Liver (tissue), 9 donors: ENCODE results near the gene NEUROD4. TPM values are rescaled to one million over a fixed set of nuclear protein-coding genes. Genes with fewer than 3 reads are reported as not detected.
A peak's percentile ranks its signal among the peaks of the same experiment; 100 is the strongest.

Source experiments
- DNase-seq: peaks from one replicate; pipeline ENCODE4 v3.0.0-alpha.2; 2017; ENCODE audit warnings: low spot score
- H3K27ac ChIP-seq, 2 donors: one replicate each; pipeline ENCODE4 v1.7.0; 2013; ENCODE audit warnings: inconsistent platforms in 2 of 2, low read length in 2 of 2, control low read depth in 1 of 2, low read depth in 1 of 2, mild to moderate bottlenecking in 1 of 2
- H3K27me3 ChIP-seq, 4 donors: one replicate each; pipeline versions ENCODE4 v1.6.1 to v1.7.0; 2013; ENCODE audit warnings: low read length in 3 of 4, inconsistent platforms in 1 of 4, mild to moderate bottlenecking in 1 of 4, moderate library complexity in 1 of 4; ENCODE audit not compliant: control insufficient read depth in 4 of 4, insufficient read depth in 4 of 4
- H3K36me3 ChIP-seq, 4 donors: one replicate each; pipeline versions ENCODE4 v1.6.1 to v1.7.0; 2013; ENCODE audit warnings: low read length in 3 of 4, mild to moderate bottlenecking in 3 of 4, low read depth in 1 of 4, moderate library complexity in 1 of 4; ENCODE audit not compliant: control insufficient read depth in 4 of 4, insufficient read depth in 3 of 4
- H3K4me1 ChIP-seq, 4 donors: one replicate each; pipeline versions ENCODE4 v1.6.1 to v1.7.0; 2013; ENCODE audit warnings: low read length in 3 of 4, mild to moderate bottlenecking in 3 of 4, moderate library complexity in 1 of 4; ENCODE audit not compliant: control insufficient read depth in 4 of 4, insufficient read depth in 4 of 4
- H3K4me3 ChIP-seq, 3 donors: one replicate each; pipeline versions ENCODE4 v1.6.1 to v1.7.0; 2013; ENCODE audit warnings: low read length in 3 of 3, control low read depth in 1 of 3, low read depth in 1 of 3, mild to moderate bottlenecking in 1 of 3
- H3K9ac ChIP-seq, 2 donors: one replicate each; pipeline ENCODE4 v1.7.0; 2013; ENCODE audit warnings: low read length in 2 of 2, mild to moderate bottlenecking in 2 of 2, moderate library complexity in 2 of 2, control low read depth in 1 of 2, low read depth in 1 of 2
- H3K9me3 ChIP-seq, 4 donors: one replicate each; pipeline versions ENCODE4 v1.6.1 to v1.7.0; 2013; ENCODE audit warnings: low read length in 3 of 4; ENCODE audit not compliant: control insufficient read depth in 4 of 4
- CTCF ChIP-seq: fragments of 150-350 bp; IDR thresholded peaks from 2 replicates; pipeline ENCODE4 v1.5.1; 2017; ENCODE audit warnings: improper control_type of control experiment, low read depth, low read length; ENCODE audit not compliant: missing input control
- EGR1 ChIP-seq, 2 donors: IDR thresholded peaks; 2 replicates each; pipeline ENCODE4 v1.6.1; 2016 to 2018; ENCODE audit warnings: antibody characterized with exemption in 2 of 2, low read depth in 2 of 2
- FOXA2 ChIP-seq: IDR thresholded peaks from 2 replicates; pipeline ENCODE4 v1.6.1; 2016; ENCODE audit warnings: antibody characterized with exemption
- GABPA ChIP-seq, 2 donors: IDR thresholded peaks in 1 of 2; conservative IDR thresholded peaks in 1 of 2; 2 replicates each; pipeline ENCODE4 v1.6.1; 2016; ENCODE audit warnings: antibody characterized with exemption in 2 of 2, mild to moderate bottlenecking in 1 of 2, moderate library complexity in 1 of 2
- HNF4A ChIP-seq, 2 donors: conservative IDR thresholded peaks; 2 replicates each; pipeline ENCODE4 v1.6.1; 2016; ENCODE audit warnings: antibody characterized with exemption in 2 of 2, mild to moderate bottlenecking in 2 of 2
- RAD21 ChIP-seq, 2 donors: IDR thresholded peaks; 2 replicates each; pipeline ENCODE4 v1.6.1; 2016; ENCODE audit warnings: antibody characterized with exemption in 2 of 2, mild to moderate bottlenecking in 2 of 2
- REST ChIP-seq: IDR thresholded peaks from 2 replicates; pipeline ENCODE4 v1.6.1; 2016; ENCODE audit warnings: antibody characterized with exemption, mild to moderate bottlenecking
- TAF1 ChIP-seq: conservative IDR thresholded peaks from 2 replicates; pipeline ENCODE4 v1.6.1; 2016; ENCODE audit warnings: antibody characterized with exemption, mild to moderate bottlenecking
- WGBS: extraction: QIAGEN DNeasy Blood & Tissue Kit; methylation state at CpG from one replicate; pipeline ENCODE4 v1.1.7; 2013; 5-methylcytosine and 5-hydroxymethylcytosine counted together
- polyA plus RNA-seq, 2 donors: library from polyadenylated mRNA; stranded (reverse) in 1 of 2; unstranded in 1 of 2; fragments of 200-250 nt in 1 of 2; fragments of >200 nt in 1 of 2; fragmentation: Nextera tagmentation in 1 of 2; extraction: Ambion mirVana in 1 of 2; gene quantifications; one replicate each; pipeline versions ENCODE4 v1.2.1 to v1.2.3, GENCODE V29; 2013 to 2015
- total RNA-seq, 2 donors: library from RNA; depleted of rRNA; stranded (reverse); fragments of >200 nt; gene quantifications; one replicate each; pipeline ENCODE4 v1.2.3, GENCODE V29; 2014
- donor health status: healthy.
- donor health status: healthy.
- donor health status: healthy.
- donor health status: healthy.
- donor health status: healthy.

Gene NEUROD4
- total and polyA plus RNA-seq, 4 donors: not detected

DNA sequence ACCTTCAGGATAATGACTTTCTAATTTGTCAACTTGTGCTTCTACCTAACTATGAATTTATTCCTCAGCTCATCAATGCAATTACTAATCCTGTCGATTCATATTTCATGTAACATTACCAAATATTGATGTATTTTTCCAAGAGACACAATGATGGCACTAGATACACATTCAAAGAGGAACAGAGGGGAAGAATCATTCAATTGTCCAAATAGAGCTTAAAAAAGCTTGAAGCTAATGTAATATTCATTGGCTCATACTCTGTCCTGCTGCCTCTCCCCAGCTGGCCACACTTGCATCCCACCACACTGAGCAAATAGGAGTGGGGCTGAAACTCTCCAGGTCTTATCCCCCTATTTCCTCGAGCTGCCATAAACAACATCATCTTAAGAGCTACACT is 44.5 kb upstream of the NEUROD4 start:
- Histone ChIP-seq H3K4me3 (no peak overlapping the region), H3K9me3 (no peaks in the 10 kb centered on the region), H3K4me1 (peaks cover 0 to 6% (median 2%) of the 10 kb centered on the region in 4 donors), H3K36me3 (no peaks in the 10 kb centered on the region), H3K9ac (no peak overlapping the region), H3K27ac (no peak overlapping the region), H3K27me3 (no peaks in the 10 kb centered on the region)
- 75% methylated on average over 2 of the region's 2 CpGs for WGBS
- TF ChIP-seq EGR1 (IDR thresholded peaks at IDR 0.05; ENCODE audit: low read depth in 2 of 2): no peak
- no peak for DNase-seq

DNA sequence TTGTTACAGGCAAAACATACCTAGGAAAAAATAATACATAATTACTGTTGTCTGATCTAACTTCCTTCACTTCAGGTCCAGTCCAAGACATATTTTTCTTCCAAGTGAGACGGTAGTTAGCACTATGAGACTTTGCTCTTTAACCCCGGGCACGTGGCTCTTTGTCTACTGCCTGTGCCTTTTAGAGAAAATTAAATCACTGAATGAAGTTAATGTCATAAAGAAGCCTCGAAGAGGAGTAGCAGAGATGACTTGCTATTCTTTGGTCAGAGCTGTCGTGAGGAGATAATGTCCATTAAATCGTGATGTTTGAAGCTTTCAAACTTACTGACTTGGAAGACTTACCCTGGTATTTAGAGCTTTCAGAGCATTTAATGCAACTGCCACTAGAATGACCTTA is 43.9 kb upstream of the NEUROD4 start:
- Histone ChIP-seq H3K36me3 (no peaks in the 10 kb centered on the region), H3K27ac (no peak overlapping the region), H3K4me1 (peaks cover 0 to 6% (median 2%) of the 10 kb centered on the region in 4 donors), H3K9ac (no peak overlapping the region), H3K9me3 (no peaks in the 10 kb centered on the region), H3K27me3 (no peaks in the 10 kb centered on the region), H3K4me3 (no peak overlapping the region)
- 42% methylated on average over 6 of the region's 6 CpGs for WGBS
- no peak for DNase-seq
- peak; percentile 21 to 22 for TF ChIP-seq HNF4A (conservative IDR thresholded peaks at IDR 0.05)
- TF ChIP-seq FOXA2: no peak

DNA sequence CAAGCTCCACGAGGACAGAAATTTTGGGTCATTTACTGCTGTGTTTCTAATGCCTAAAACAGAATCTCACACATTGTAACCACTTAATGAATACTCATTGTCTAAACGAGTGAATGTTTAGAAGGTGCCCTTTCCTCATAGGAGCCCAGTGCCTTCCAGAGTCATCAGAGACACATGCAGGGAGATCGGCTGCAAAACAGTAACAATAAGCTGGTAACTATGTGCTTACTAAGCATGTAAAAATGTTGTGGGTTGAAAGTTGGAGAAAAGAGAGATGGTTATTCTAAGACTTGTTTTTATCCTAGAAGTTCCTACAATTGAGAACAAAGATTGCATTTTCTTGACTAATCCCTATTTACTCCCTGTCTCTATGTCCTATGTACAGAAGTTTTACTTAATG is 42.6 kb upstream of the NEUROD4 start:
- TF ChIP-seq TAF1 (no peak), RAD21 (IDR thresholded peaks at IDR 0.05) (no peak), GABPA (IDR thresholded peaks at IDR 0.05 in 1 of 2, conservative IDR thresholded peaks at IDR 0.05 in 1 of 2) (no peak), EGR1 (IDR thresholded peaks at IDR 0.05; ENCODE audit: low read depth in 2 of 2) (no peak), REST (no peak), CTCF (no peak)
- Histone ChIP-seq H3K4me1 (peaks cover 0 to 6% (median 2%) of the 10 kb centered on the region in 4 donors), H3K27ac (no peak overlapping the region), H3K4me3 (no peak overlapping the region), H3K27me3 (no peaks in the 10 kb centered on the region), H3K36me3 (no peaks in the 10 kb centered on the region), H3K9me3 (no peaks in the 10 kb centered on the region), H3K9ac (no peak overlapping the region)
- 49% methylated on average over 3 of the region's 3 CpGs for WGBS
- no peak for DNase-seq
